ENCODE measurements around the gene ECHS1.
"Not testable (repeated sequence)": the region's sequence is repeated elsewhere in the genome, so short reads cannot be mapped to it uniquely, and the experiment has no call there.

Gene ECHS1

GRCh38 chr10:133324857-133325260 is 48.3 kb downstream of the ECHS1 start:
- TF ChIP-seq, protein P1, sequence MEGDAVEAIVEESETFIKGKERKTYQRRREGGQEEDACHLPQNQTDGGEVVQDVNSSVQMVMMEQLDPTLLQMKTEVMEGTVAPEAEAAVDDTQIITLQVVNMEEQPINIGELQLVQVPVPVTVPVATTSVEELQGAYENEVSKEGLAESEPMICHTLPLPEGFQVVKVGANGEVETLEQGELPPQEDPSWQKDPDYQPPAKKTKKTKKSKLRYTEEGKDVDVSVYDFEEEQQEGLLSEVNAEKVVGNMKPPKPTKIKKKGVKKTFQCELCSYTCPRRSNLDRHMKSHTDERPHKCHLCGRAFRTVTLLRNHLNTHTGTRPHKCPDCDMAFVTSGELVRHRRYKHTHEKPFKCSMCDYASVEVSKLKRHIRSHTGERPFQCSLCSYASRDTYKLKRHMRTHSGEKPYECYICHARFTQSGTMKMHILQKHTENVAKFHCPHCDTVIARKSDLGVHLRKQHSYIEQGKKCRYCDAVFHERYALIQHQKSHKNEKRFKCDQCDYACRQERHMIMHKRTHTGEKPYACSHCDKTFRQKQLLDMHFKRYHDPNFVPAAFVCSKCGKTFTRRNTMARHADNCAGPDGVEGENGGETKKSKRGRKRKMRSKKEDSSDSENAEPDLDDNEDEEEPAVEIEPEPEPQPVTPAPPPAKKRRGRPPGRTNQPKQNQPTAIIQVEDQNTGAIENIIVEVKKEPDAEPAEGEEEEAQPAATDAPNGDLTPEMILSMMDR (IDR thresholded peaks at IDR 0.05; ENCODE audit: low read depth, low read length, missing control alignments), result no peak
- no peak for DNase-seq (ENCODE audit: low read depth)
- no peak overlapping the region for H3K4me3 ChIP-seq (ENCODE audit: low read depth, low read length)
- in situ Hi-C loops (cut with HindIII; ENCODE audit: low sequenced_read_pairs), result no loop called here

GRCh38 chr10:133324198-133324792 is 48.9 kb downstream of the ECHS1 start:
- no peak overlapping the region for H3K4me3 ChIP-seq (ENCODE audit: low read depth, low read length)
- DNase-seq (ENCODE audit: low read depth), result no peak
- TF ChIP-seq, protein P1 (IDR thresholded peaks at IDR 0.05; ENCODE audit: low read depth, low read length, missing control alignments), result no peak
- in situ Hi-C loops (cut with HindIII; ENCODE audit: low sequenced_read_pairs), result no loop called here

GRCh38 chr10:133322064-133322709 is 51.0 kb downstream of the ECHS1 start:
- DNase-seq (ENCODE audit: low read depth); in situ Hi-C loops (cut with HindIII; ENCODE audit: low sequenced_read_pairs); H3K4me3 ChIP-seq (ENCODE audit: low read depth, low read length): not testable (repeated sequence)

DNA sequence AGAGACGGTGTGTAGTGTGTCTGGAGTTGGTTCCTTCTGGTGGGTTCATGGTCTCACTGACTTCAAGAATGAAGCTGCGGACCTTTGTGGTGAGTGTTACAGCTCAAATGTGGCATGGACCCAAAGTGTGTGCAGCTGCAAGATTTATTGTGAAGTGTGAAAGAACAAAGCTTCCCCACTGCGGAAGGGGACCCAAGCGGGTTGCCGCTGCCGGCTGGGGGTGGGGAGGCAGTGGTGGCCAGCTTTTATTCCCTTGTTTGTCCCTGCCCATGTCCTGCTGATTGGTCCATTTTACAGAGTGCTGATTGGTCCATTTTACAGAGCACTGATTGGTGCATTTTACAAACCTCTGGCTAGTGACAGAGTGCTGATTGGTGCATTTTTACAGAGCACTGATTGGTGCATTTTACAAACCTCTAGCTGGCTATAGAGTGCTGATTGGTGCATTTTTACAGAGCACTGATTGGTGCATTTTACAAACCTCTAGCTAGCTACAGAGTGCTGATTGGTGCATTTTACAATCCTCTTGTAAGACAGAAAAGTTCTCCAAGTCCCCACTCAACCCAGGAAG is 52.2 kb downstream of the ECHS1 start:
- in situ Hi-C loops (cut with HindIII; ENCODE audit: low sequenced_read_pairs); H3K4me3 ChIP-seq (ENCODE audit: low read depth, low read length); DNase-seq (ENCODE audit: low read depth): not testable (repeated sequence)

DNA sequence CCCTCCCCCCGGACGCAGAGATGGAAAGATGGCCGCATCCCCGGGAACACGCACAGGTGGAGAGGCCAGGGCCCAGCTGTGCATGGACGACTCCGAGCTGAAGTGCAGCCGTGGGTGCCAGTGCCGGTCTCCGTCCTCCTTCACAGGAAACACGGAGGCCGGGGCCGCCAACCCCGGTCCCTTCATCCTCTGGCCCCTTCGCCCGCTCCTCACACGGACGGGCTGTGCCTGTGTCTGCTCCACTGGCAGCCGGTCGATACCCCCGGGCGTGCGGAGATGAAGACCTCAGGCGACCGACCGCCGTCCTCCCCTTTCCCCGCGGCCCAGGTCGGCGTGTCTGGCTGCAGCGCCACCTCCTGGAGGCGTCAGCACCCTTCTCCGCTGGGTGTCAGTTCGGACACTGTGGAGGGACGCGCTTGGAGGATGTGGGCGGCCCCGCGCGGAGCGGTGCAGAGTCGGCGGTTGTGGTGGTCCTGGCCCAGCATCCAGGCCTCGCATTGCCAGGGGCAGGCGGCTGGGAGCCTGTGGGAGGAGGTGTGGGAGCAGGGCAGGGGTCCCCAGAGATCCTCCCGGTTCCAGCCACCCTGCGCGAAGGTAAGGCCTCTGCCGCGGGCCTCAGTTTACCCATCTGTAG is 54.5 kb downstream of the ECHS1 start:
- TF ChIP-seq, protein P1 (IDR thresholded peaks at IDR 0.05; ENCODE audit: low read depth, low read length, missing control alignments), result peak; percentile 72

GRCh38 chr10:133316732-133317131 is 56.4 kb downstream of the ECHS1 start:
- in situ Hi-C loops (cut with HindIII; ENCODE audit: low sequenced_read_pairs), result no loop called here
- TF ChIP-seq, protein P1 (IDR thresholded peaks at IDR 0.05; ENCODE audit: low read depth, low read length, missing control alignments), result no peak
- H3K4me3 ChIP-seq (ENCODE audit: low read depth, low read length), result no peak overlapping the region
- DNase-seq (ENCODE audit: low read depth), result no peak

More for the DNA sequence above, 54.5 kb downstream of the ECHS1 start:
- DNase-seq (ENCODE audit: low read depth), result no peak
- in situ Hi-C loops (cut with HindIII; ENCODE audit: low sequenced_read_pairs), result no loop called here
- H3K4me3 ChIP-seq (ENCODE audit: low read depth, low read length), result peak overlapping the region; percentile 36

DNA sequence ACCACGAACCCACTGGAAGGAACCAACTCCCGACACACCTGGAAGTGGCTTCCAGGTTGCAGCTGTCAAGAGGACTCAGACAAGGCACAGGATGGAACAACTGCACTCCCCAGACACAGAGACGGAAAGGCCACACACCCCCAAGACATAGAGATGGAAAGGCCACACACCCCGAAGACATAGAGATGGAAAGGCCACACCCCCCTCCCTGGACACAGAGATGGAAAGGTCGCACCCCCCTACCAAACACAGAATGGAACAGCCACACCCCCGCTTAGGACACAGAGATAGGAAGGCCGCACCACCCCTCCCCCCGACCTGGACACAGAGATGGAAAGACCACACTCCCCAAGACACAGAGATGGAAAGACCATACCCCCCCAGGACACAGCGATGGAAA is 56.9 kb downstream of the ECHS1 start:
- no peak for DNase-seq (ENCODE audit: low read depth)
- TF ChIP-seq, protein P1 (IDR thresholded peaks at IDR 0.05; ENCODE audit: low read depth, low read length, missing control alignments), result no peak
- in situ Hi-C loops (cut with HindIII; ENCODE audit: low sequenced_read_pairs), result no loop called here
- H3K4me3 ChIP-seq (ENCODE audit: low read depth, low read length), result no peak overlapping the region
